DOHH2 (cell line): ENCODE results near the gene SRSF5.

ENCODE experiments used
- H3F3A ChIP-seq: fragments of 200-600 bp; sonication (generic), shearing (Covaris generic); 2 replicates; pipeline ENCODE4 v1.6.0; 2016; ENCODE audit warnings: antibody characterized with exemption, mild to moderate bottlenecking; ENCODE audit not compliant: control insufficient read depth, insufficient read depth
- H3K27ac ChIP-seq: fragments of 200-600 bp; sonication (generic); 2 replicates; pipeline ENCODE4 v1.5.1; 2014; ENCODE audit warnings: low read depth, mild to moderate bottlenecking, low read length, moderate library complexity
- H3K27me3 ChIP-seq: fragments of 200-600 bp; sonication (generic); 2 replicates; pipeline ENCODE4 v1.6.1; 2014; ENCODE audit warnings: mild to moderate bottlenecking, low read length, mixed read lengths; ENCODE audit not compliant: control insufficient read depth
- H3K36me3 ChIP-seq: fragments of 200-600 bp; sonication (generic); 2 replicates; pipeline ENCODE4 v1.6.1; 2014; ENCODE audit warnings: mild to moderate bottlenecking, low read length, moderate library complexity, mixed read lengths; ENCODE audit not compliant: control insufficient read depth
- H3K4me1 ChIP-seq: fragments of 200-600 bp; sonication (generic); 2 replicates; pipeline ENCODE4 v1.6.1; 2014; ENCODE audit warnings: mild to moderate bottlenecking, low read length, mixed read lengths; ENCODE audit not compliant: control insufficient read depth
- H3K4me2 ChIP-seq: fragments of 200-600 bp; sonication (generic); 2 replicates; pipeline ENCODE4 v1.6.0; 2014; ENCODE audit warnings: mild to moderate bottlenecking, low read length, moderate library complexity
- H3K4me3 ChIP-seq: fragments of 200-600 bp; sonication (generic); 2 replicates; pipeline ENCODE4 v1.5.1; 2014; ENCODE audit warnings: mild to moderate bottlenecking, low read length, mixed read lengths
- H3K79me2 ChIP-seq: fragments of 200-600 bp; sonication (generic); 2 replicates; pipeline ENCODE4 v1.6.1; 2014; ENCODE audit warnings: mild to moderate bottlenecking, low read length, mixed read lengths; ENCODE audit not compliant: control insufficient read depth
- H3K9me2 ChIP-seq: fragments of 200-600 bp; sonication (generic); replicated peaks from 2 replicates; pipeline ENCODE4 v1.6.1; 2014; ENCODE audit warnings: mild to moderate bottlenecking, low read length, mixed read lengths; ENCODE audit not compliant: control insufficient read depth
- H3K9me3 ChIP-seq: fragments of 200-600 bp; sonication (generic); 2 replicates; pipeline ENCODE4 v1.6.1; 2014; ENCODE audit warnings: antibody characterized with exemption, low read length, mixed read lengths; ENCODE audit not compliant: control insufficient read depth, insufficient read depth
- H4K20me1 ChIP-seq: fragments of 200-600 bp; sonication (generic); 2 replicates; pipeline ENCODE4 v1.6.0; 2014; ENCODE audit warnings: low read depth, mild to moderate bottlenecking, antibody characterized with exemption, low read length, moderate library complexity; ENCODE audit not compliant: control insufficient read depth, insufficient read depth
- EZH2phosphoT487 ChIP-seq: fragments of 200-600 bp; sonication (generic); IDR thresholded peaks from 2 replicates; pipeline ENCODE4 v1.6.1; 2017; ENCODE audit warnings: borderline replicate concordance, mild to moderate bottlenecking, antibody characterized with exemption, low read length, moderate library complexity, mixed read lengths
- TF ChIP-seq, protein P1 (sequence below): fragments of 200-600 bp; sonication (generic); IDR thresholded peaks from one replicate; pipeline ENCODE4 v1.5.1; 2014; ENCODE audit warnings: antibody characterized with exemption, mild to moderate bottlenecking, low read depth, low read length; ENCODE audit not compliant: poor library complexity, severe bottlenecking

The SRSF5 gene

DNA sequence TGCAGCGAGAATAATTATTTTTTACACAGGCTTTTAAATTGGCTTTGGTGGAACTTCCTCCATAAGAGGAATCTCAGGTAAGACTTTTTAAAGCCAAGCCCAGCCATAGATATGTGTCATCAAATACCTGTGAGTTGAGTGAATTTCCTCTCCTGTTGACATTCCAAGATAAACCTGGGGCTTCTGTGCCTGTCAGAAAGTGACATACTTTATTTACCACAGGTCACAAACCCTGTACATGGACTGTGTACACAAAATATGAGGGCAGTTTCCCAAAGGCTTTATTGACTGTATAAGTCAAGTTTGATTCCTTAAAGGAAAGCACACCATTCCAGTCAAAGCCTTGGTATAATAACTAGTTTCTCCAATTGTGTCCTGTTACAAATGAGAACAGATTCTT lies 25.9 kb upstream of the SRSF5 start:
- Histone ChIP-seq H3K4me1 (peaks cover 2% of the 10 kb centered on the region), H3K27ac (no peak overlapping the region)

DNA sequence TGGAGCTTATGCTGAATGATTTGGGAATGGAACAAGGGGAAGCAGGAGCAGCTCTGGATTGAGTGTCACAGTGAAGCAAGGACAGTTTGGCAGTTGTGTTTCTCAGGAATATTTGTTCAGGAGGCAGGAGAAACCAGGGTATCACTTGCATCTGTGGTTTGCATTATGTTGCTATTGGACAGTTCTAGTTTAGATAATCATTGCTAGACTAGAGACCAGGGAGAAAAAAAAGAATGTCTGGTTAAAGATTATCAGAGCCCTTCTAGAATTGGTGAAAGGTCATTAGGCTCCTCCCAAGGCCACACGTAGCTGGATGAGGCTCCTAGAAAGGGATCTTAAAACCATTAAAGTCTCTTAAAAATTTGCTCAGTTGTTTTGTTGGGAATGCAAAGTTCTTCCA lies 17.0 kb upstream of the SRSF5 start:
- H3K9me3 ChIP-seq, result no peaks in the 10 kb centered on the region
- no peaks in the 10 kb centered on the region for H3F3A ChIP-seq
- no peaks in the 10 kb centered on the region for H3K36me3 ChIP-seq
- TF ChIP-seq, protein P1, sequence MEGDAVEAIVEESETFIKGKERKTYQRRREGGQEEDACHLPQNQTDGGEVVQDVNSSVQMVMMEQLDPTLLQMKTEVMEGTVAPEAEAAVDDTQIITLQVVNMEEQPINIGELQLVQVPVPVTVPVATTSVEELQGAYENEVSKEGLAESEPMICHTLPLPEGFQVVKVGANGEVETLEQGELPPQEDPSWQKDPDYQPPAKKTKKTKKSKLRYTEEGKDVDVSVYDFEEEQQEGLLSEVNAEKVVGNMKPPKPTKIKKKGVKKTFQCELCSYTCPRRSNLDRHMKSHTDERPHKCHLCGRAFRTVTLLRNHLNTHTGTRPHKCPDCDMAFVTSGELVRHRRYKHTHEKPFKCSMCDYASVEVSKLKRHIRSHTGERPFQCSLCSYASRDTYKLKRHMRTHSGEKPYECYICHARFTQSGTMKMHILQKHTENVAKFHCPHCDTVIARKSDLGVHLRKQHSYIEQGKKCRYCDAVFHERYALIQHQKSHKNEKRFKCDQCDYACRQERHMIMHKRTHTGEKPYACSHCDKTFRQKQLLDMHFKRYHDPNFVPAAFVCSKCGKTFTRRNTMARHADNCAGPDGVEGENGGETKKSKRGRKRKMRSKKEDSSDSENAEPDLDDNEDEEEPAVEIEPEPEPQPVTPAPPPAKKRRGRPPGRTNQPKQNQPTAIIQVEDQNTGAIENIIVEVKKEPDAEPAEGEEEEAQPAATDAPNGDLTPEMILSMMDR, result no peak
- TF ChIP-seq EZH2phosphoT487, result no peak
- no peaks in the 10 kb centered on the region for H3K9me2 ChIP-seq
- H3K79me2 ChIP-seq, result no peaks in the 10 kb centered on the region
- no peaks in the 10 kb centered on the region for H4K20me1 ChIP-seq
- H3K27ac ChIP-seq, result no peak overlapping the region
- no peaks in the 10 kb centered on the region for H3K27me3 ChIP-seq
- H3K4me3 ChIP-seq, result no peak overlapping the region
- no peak overlapping the region for H3K4me2 ChIP-seq
- peaks cover 27% of the 10 kb centered on the region for H3K4me1 ChIP-seq

More for the DNA sequence above, 25.9 kb upstream of the SRSF5 start:
- TF ChIP-seq, protein P1, result no peak
- TF ChIP-seq EZH2phosphoT487, result no peak
- H3F3A ChIP-seq, result no peaks in the 10 kb centered on the region
- H3K36me3 ChIP-seq, result no peaks in the 10 kb centered on the region
- H3K9me3 ChIP-seq, result peaks cover 7% of the 10 kb centered on the region; the same call in 1 of the 2 replicates
- no peaks in the 10 kb centered on the region for H3K9me2 ChIP-seq
- no peaks in the 10 kb centered on the region for H4K20me1 ChIP-seq
- H3K4me3 ChIP-seq, result no peak overlapping the region
- H3K27me3 ChIP-seq, result peaks cover 4% of the 10 kb centered on the region; the same call in 1 of the 2 replicates
- H3K4me2 ChIP-seq, result no peak overlapping the region
- no peaks in the 10 kb centered on the region for H3K79me2 ChIP-seq

DNA sequence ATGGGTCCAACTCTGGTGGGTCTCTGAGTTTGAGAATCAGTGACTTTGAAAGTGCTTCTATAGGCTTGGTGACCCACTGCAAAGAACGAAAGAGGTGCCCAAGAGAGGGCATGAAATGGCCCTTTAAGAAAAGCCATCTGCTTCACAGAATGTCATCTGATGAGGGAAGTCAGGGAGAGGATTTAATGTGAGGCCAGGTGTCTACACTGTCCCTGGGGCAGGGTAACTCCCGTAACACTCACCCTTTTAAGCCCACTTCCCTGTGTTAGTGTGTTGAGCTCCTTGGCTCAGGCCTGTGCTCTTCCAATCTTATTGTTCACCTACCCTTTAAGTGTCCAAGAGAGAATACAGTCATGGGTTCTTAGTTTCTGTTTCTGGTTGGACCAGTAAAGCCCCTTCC lies 16.4 kb upstream of the SRSF5 start:
- H3K4me3 ChIP-seq, result no peak overlapping the region

More for the DNA sequence above, 16.4 kb upstream of the SRSF5 start:
- Histone ChIP-seq H3K27ac (no peak overlapping the region), H4K20me1 (no peaks in the 10 kb centered on the region), H3K4me1 (peaks cover 33% of the 10 kb centered on the region), H3K9me2 (no peaks in the 10 kb centered on the region), H3F3A (no peaks in the 10 kb centered on the region), H3K9me3 (no peaks in the 10 kb centered on the region), H3K36me3 (no peaks in the 10 kb centered on the region), H3K79me2 (no peaks in the 10 kb centered on the region), H3K4me2 (no peak overlapping the region), H3K27me3 (no peaks in the 10 kb centered on the region)
- no peak for TF ChIP-seq EZH2phosphoT487
- TF ChIP-seq, protein P1, result no peak
